ENCODE results near the gene MRPL20.
A peak's percentile ranks its signal among the peaks of the same experiment; 100 is the strongest.
"Not testable (repeated sequence)": the region's sequence is repeated elsewhere in the genome, so short reads cannot be mapped to it uniquely, and the experiment has no call there.

Gene MRPL20

DNA sequence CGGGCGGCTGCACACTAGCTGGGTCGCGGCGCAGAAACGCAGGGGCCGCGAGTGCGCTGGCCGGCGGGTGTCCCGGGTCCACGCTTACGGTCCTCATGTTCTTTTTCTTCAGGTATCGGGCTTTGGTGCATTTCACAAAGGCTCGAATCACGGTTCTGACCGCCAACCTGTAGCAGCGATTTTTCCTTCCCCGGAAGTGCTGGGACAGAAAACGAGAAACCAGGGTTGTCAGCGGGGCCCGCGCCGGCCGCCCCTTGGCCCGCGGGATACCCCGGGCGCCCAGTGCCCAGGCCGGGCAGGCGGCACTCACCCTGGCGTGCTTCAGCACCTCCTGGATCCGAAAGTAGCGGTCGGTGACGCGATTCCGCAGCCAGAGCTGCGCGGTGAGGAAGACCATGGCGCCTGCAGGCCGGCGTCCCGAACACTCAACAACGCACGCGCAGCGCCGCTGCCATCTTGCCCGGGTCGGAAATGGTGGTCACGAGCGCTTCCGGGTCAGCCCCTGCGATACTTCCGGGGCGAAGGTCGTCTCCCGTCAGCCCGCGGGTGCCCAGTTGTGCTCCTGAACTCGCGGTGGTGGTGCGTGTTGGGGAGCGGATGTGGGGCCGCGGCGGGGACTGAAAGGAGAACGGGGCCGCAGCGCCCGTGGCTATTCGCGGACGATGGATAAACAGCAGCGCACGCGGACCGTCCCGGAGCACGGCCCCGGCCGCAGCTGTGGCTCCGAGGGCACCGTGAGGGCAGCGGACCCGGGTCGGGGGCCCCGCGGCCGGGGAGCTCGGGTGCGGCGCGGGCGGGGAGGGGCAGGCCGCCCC, at the start of gene MRPL20:
Gene MRPL20 (minus strand): TSS at position 473 of the 815 bp plus-strand sequence. CDS start 76 bp downstream, at position 397.
- FAIRE-seq, result no peak

DNA sequence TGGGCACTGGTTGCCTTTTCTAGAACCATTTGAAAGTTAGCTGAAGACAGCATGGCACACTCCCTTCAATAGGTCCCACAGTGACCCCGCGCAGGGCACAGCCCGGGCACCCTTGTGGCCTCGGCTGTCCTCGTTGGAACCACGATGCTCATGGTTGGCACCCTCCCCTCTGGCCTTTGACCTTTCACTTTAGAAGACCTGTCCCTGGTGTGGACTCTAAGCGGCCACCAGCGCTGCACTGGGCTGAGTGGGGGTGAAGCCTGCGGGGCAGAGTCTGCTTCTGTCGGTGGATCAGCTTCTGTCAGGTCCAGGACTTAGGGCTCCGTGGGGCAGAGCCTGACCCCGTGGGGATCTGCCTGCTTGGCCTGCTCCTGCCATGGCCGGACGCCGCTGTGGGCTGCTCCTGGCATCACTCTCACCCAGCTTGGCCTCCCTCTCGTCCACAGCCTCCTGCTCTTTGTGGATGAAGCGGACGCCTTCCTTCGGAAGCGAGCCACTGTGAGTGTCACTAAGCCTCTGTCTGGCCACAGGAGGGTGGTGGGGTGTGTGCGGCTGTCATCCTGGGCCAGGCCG, 49.7 kb upstream of the MRPL20 start:
- FAIRE-seq, result not testable (repeated sequence)

DNA sequence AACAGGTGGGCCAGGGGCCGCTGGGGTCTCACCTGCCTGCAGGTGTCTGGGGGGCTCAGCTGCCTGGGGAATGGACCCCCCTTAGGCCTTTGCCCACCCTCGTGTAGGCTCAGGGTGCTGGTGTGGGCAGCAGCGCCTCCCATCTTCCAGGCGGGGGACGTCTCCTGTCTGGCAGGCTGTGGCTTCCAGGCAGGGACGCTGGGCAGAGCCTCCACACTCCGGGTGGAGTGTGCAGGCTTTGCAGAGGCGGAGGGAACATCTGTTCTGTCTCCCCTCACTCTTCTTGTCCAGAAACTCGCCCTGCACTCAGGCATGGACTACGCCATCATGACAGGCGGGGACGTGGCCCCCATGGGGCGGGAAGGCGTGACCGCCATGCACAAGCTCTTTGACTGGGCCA, 48.8 kb upstream of the MRPL20 start:
- not testable (repeated sequence) for FAIRE-seq

DNA sequence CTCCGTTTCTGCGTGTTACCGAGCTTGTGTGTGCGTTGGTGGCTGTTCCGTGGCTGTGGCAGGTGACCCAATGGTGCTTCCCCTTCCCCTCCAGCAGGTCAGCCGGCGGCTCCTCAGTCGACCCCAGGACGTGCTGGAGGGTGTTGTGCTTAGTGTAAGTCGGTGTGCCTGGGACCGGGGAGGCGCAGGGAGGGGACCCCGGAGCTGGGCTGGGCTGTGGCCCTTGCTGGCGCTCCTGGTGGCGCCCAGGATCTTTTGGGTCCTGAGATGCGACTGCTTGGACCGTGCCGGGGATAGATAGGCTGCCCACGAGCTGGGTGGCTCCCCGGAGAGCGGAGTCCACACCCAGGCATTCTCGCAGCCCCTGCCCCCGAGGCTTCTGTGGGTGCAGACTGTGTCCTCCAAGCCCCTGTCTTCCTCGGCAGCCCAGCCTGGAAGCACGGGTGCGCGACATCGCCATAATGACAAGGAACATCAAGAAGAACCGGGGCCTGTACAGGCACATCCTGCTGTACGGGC, 48.3 kb upstream of the MRPL20 start:
- no peak for FAIRE-seq

DNA sequence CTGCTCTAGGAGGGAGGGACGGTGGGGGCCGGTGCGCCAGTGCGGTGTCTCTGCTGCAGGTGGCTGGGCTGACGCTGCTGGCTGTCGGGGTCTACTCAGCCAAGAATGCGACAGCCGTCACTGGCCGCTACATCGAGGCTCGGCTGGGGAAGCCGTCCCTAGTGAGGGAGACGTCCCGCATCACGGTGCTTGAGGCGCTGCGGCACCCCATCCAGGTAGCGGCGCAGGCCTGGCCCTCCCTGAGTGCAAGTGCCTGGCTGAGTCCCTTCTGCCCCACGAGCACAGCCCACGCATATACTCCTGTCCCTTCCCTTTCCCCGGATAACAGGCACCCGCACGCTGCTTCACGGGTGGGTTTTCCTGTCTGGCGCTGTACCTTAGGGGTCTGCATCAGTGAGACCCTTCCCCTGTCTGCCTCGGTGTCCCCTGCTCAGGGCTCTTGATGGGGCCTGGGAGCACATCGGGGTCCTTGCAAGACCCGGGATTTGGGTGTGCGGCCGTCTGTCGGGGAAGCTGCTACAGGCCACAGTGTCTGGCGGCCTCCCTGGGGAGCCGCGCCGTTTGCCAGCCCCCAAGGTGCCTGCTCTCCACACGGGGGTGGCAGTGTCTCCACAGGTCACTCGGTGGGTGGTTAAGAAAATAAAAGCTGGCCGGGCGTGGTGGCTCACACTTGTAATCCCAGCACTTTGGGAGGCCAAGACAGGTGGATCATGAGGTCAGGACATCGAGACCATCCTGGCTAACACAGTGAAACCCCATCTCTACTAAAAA, 47.4 kb upstream of the MRPL20 start:
- not testable (repeated sequence) for FAIRE-seq

DNA sequence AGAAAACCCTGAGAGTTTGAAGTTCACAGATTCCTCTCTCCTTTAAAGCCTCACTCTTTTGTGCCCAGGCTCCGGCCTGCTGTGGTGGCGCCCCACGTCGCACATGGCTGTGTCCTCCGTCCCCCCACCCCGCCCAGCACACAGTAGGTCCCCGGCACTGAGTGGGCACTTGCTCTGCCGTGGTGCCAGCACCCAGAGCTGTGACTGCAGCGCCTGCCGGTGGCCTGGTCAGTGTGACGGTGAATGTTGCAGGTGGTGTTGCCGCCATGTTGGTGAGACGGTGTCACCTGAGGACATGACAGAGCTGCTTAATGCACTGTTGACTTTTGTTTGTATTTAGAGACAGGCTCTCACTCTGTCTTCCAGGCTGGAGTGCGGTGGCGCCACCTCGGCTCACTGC, 45.8 kb upstream of the MRPL20 start:
- no peak for FAIRE-seq

DNA sequence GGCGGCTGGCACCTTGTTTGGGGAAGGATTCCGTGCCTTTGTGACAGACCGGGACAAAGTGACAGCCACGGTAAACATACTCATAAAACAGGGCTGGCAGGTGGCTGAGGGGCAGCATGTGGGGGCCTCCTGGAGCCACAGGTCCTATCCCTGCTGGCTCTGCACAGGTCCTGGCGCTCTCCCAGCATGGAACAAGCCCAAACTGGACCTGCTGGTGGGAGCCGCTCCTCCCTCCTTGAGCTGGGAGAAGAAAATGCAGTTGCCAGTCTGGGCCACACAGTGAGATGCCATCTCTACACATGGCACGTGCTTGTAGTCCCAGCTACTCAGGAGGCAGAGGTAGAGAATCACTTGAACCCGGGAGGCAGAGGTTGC, 45.3 kb upstream of the MRPL20 start:
- FAIRE-seq, result not testable (repeated sequence)

DNA sequence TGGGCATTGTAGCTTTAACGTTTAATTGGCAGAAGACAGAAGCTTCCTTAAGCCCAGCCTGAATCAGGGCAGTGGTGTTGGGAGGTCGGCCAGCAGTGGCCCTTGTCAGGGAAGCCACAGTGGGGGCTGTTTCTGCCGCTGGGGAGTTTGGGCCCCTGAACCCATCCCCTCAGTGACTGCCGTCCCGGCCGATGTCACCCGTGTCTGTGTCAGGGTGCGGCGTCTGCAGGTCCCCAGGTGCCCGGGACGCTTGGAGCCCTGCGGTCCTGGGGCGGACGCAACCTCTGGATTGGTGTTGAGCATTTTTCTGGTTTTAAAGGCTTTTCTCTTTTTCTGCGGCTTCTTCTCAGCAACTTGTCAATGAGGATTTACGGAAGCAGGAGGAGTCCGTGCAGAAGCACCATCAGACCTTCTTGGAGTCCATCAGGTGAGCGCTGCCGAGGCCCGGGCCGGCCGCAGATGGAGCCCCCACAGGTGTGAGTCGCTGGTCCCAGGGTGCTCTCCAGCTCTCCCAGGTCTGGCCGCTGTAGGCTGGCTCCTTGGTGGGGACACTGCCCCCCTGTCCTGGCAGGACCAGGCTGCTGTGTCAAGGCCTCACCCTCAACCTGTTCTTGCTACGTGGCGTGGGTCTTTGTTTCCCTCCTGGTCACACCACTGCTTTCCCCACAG, 44.7 kb upstream of the MRPL20 start:
- FAIRE-seq, result no peak

DNA sequence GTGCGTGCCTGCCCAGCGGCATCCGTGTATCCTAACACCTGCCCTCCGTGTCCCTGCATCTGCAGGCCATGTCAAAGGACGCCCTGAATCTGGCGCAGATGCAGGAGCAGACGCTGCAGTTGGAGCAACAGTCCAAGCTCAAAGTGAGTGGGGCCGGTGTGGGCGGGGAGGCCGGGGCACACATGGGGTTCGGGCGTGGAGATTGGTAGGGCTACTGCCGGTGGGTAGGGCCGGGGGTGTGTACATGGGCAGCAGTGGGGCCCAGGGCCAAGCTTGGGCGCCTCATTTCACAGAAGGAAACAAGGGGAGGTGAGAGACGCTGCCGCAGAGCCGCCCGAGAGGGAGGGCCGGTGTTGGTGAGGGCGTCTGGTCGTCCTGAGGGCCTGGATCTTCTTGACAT, 43.5 kb upstream of the MRPL20 start:
- not testable (repeated sequence) for FAIRE-seq

DNA sequence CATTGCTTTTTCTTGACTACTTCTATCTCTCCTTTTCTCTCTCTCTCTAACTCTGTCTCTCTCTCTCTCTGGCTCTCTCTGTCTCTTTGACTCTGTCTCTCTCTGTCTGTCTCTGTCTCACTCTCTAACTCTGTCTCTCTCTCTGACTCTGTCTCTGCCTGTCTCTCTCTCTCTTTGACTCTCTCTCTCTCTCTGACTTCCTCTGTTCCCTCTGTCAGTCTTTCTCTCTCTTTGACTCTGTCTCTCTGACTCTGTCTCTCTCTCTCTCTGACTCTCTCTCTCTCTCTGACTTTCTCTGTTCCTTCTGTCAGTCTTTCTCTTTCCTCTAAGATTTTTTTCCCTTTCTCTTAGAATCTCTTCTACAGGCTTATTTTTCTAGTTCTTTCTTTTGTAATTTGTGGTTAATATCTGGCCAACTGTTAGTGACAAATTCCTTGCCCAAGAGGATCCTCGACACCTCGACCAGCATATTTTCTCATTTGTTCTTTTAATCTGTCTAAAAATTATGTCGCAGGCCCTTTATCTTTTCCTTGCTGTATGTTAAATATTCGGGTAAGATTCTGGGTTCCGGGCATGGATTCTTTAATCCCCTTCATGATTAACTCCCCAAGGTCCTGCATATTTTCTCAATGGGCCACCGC, 42.1 kb upstream of the MRPL20 start, which contains the start of gene ATAD3C:
Gene ATAD3C (plus strand): TSS at position 591 of the 641 bp plus-strand sequence. CDS start 995 bp downstream, outside the sequence.
- no peak for FAIRE-seq

DNA sequence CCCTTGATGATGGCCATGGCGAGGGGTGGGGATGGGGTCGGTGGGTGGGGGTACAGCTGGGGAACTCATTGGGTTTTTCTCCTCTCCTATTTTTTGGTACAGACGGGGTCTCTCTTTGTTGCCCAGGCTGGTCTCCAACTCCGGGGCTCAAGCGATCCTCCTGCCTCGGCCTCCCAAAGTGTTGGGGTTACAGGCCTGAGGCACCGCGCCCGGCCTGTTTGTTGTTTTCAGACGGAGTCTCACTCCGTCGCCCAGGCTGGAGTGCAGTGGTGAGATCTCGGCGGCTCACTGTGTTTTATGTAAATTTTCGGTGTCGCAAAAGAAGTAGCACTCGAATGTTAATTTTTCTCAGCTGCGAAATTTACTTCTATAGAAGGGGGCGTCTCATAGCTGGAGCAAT, 39.5 kb upstream of the MRPL20 start:
- FAIRE-seq, result not testable (repeated sequence)

DNA sequence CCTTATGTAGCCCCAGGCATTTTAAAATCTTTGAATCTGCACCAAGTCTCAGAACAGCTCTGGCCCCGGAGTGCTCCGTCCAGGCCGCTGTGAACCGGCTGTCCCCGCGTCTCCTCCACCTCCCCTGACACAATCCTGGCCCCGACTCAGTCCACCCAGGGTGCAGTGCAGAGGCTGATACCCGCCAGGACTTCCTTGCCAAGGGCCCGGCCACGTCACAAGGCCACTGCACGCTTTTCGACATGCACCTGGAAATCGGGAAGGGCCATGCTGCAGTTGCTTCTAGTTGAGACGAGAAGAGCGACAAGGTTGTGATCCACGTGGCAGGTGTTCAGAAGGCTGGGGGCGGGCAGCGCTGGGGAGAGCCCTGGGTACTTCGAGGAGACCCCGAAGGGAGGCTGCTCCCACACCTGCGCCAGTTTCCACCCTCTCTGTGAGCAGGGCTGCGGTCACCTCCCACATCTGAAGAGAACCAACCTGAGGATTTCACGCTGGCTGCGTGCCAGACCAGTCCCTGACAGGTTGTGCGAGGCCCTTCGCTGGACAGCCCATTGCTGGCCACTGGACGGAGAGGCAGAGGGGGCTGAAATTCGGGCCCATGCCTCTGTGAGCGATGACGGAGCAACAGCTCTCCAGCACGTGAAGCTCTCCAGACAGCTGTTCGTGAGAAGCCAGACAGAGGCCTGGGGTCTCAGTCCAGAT, 35.1 kb upstream of the MRPL20 start:
- no peak for FAIRE-seq

DNA sequence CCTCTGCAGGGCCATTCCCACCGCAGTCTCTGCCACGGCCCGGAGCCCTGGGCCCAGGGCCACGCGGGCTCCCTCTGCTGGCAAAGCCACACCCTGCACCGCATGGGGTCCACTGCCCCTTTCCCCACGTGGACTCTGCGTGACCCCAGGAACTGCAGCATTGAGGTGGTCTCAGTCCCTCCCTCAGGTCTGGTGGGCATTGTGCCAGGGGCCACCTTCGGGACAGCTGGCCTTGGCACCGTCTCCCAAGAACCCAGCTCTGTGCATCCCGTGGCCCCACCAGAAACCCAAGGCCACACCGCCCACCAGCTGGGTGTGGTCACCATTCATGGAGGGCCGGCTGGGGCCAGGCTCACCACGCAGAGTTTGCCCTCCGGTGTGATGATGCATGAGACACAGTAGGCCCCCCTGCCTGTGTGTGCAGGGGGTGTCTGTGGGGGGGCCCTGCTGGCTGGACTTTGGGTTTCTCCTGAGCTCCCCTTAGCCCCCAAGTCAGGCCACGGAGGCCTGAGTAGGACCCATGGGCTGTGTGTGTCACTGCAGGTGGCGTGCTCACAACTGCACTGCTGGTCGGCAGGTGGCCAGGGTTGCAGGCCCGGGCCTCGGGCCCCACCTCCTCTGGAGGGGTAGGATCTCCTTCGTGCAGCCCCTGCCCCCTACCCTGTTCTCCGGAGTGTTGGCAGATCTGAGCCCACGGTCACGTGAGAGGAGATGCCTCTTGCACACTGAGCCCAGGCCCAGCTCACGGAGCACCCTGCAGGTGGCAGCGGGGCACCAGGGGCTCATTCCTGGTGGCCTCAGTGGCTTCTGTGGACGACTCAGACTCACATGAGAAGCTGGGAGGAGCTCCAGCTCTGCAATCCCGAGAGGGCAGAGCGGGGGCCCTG, 34.2 kb upstream of the MRPL20 start:
- no peak for FAIRE-seq

DNA sequence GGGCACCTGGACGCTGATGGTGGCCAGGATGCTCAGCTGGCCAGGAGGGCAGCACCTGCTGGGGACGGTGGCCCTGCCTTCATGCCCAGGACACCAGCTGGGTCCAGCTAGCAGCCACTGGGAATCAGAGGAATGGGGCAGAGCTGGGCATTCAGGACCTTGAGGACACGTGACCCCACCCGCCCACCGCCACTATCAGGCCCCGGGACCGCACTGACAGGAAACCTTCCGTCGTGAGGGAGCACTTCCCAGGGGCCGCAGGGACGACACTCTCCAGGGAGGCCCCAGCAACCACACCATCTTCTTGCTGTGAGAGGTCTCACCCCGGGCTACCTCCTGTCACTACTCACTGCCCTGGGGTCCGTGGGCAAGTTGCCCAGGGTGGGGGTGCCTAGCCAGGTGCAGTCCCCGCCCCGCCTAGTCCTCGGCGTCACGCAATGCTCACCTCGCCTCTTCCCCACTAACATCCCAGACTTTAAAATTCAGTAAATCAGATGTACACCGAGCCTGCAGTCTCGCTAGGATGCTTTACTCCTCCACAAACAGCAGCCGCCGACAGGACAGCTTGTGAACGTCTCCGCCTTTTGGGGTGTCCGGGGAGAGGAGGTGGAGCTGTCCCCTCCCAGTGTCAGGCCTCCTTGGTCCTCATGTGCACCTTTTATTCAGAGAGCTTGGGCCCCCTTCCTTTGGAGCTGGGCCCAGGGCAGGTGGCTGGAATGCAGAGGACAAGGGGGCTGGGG, 33.3 kb upstream of the MRPL20 start:
- no peak for FAIRE-seq

DNA sequence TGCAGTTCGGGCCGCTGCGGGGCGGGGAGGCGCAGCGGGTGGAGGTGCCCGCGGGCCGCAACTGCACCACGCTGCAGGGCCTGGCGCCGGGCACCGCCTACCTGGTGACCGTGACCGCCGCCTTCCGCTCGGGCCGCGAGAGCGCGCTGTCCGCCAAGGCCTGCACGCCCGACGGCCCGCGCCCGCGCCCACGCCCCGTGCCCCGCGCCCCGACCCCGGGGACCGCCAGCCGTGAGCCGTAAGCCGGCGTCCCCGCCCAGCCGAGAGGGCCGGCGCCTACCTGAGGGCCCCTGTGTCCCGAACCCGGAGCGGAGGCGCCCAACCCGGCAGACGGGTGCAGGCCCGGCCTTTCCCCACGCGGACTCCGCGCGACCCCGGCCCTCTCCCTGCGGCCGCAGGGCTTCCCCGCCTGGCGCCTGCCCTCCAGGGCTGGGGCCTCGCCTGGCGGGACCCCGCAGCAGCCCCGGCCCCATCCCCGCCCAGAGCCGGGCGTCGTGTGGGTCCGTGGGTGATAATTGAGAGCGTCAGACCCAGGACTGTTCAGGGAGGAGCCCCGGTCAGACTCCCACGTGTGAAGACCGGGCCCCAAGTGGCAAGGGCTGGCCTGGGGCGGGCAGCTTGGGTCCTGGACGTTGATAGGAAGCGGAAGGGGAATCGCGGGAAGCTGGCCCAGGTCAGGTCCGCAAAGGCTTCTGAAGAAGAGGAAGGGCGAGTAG, 32.6 kb upstream of the MRPL20 start:
- no peak for FAIRE-seq

DNA sequence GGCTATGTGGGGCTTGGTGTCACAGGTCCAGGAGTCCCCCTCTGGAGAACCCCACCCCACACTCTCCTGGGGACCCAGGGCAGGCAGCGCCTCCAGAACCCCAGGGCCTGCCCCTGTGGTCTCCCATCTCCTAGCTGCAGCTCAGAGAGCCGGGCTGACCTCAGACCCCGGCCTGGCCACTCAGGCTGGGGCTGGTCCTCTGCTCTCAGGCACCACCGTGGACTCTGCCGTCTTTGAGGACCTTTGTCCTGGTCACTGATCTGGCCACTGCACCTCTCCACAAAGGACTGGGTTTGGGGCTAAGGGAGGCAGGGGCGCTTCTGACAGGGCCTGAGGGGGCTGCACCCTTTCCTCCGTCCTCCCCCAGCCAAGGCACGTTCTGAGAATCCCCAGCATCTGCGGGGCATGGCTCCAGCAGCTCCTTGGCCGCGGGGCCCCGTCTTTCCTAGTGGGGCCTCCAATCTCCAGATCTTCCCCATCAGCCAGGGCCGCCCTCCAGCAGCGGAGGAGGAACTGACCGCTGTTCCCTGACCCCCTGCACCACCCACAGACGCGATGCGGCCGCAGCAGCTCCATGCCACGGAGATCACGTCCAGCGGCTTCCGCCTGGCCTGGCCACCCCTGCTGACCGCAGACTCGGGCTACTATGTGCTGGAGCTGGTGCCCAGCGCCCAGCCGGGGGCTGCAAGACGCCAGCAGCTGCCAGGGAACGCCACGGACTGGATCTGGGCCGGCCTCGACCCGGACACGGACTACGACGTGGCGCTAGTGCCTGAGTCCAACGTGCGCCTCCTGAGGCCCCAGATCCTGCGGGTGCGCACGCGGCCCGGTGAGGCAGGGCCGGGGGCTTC, 31.7 kb upstream of the MRPL20 start:
- no peak for FAIRE-seq

DNA sequence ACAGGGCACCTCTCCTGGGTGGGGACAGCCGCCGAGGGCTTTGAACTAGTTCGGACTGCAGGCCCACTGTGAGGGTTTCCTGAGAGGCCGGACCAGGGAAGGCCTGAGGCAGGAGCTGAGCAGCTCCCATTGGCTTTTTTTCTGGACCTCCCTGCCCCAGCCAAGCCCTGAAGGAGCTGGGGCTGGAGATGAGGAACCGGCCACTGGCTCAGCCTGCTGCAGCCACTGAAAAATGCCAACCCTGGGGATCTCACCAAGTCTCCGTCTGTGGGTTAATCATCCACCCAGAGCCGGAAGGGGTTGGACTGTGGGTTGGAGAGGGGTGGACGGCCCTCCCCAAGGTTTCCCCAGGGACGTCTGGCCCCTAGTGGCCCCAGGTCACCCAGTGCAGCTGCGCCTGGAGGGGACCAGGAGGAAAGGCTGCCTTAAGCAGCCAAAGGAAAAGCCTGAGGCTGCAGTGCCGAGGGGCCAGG, 30.8 kb upstream of the MRPL20 start:
- peak; percentile 69 for FAIRE-seq
